ENCODE results near the gene ABRACL.
"Not testable (repeated sequence)": the region's sequence is repeated elsewhere in the genome, so short reads cannot be mapped to it uniquely, and the experiment has no call there.

ABRACL gene

GRCh38 chr6:139028658-139029469 lies at the start of gene ABRACL:
Gene ABRACL (plus strand): TSS chr6:139028745. CDS start chr6:139034161, 5,416 bp downstream.
- peak within 1 kb of the TSS; percentile 29 to 96 (median 88) for H3K27ac ChIP-seq

GRCh38 chr6:138979365-138979764 lies 49.2 kb upstream of the ABRACL start:
- no peak overlapping the region for H3K27ac ChIP-seq
- H3K4me3 ChIP-seq = no peak overlapping the region

More at GRCh38 chr6:139028658-139029469, at the start of gene ABRACL:
- H3K4me3 ChIP-seq = peak within 1 kb of the TSS; percentile 63 to 99 (median 74)

- Histone ChIP-seq H3K27ac (no peak overlapping the region), H3K4me3 (no peak overlapping the region)
These were observed 48.5 kb upstream of the ABRACL start for GRCh38 chr6:138979813-138980668.

DNA sequence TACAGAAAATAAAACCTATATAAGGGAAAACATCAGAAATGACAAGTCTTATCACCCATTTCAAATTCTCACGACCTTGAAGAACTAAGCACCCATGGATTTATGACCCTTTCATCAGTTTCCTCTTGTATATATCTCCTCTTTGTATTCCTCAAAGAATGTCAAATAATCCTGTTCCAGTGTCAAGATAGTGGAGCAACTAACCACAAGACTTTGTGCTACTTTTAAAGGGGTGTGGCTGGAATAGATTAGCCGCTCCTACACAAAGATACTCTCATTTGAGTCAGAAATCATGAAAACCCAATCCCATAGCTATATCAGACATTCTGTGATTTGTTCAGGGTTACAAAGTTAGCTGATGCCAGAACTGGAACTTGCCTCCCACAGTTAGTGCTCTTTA lies 47.1 kb upstream of the ABRACL start:
- Histone ChIP-seq H3K4me3 (no peak overlapping the region), H3K27ac (no peak overlapping the region)

- Histone ChIP-seq H3K27ac (peak overlapping the region in 15 of 21 experiments; percentile 36 to 98 (median 97)), H3K4me3 (peak overlapping the region; percentile 65 to 94 (median 85))
These were observed 42.0 kb upstream of the ABRACL start for GRCh38 chr6:138986578-138986977.

DNA sequence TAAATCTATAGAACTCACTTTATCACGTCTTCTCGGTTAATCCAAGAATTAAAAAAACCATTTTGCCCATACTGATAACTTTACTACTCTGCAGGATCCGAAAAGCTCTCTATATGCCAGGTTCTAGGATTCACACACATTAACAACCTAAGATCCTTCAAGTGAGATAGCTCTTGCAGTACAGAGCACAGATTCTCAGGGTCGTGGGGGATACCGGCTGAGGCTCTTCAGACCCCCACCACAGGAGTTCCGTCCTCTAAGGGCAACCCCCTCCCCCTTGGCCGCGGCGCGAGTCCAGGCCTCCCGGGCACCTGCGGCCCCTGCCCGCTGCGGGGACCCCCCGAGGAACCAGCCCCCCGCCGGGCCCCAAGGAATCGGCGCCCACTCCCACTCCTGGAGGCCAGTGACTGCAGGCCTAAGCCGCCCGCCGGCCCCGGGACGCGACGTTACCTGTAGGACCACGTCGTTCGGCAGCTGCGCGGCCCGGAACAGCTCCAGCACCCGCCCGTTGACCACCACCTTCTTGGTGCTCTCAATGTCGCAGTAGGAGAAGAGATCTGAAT lies 41.4 kb upstream of the ABRACL start:
- peak overlapping the region; percentile 85 to 98 (median 97) for H3K27ac ChIP-seq
- peak overlapping the region; percentile 65 to 94 (median 85) for H3K4me3 ChIP-seq

DNA sequence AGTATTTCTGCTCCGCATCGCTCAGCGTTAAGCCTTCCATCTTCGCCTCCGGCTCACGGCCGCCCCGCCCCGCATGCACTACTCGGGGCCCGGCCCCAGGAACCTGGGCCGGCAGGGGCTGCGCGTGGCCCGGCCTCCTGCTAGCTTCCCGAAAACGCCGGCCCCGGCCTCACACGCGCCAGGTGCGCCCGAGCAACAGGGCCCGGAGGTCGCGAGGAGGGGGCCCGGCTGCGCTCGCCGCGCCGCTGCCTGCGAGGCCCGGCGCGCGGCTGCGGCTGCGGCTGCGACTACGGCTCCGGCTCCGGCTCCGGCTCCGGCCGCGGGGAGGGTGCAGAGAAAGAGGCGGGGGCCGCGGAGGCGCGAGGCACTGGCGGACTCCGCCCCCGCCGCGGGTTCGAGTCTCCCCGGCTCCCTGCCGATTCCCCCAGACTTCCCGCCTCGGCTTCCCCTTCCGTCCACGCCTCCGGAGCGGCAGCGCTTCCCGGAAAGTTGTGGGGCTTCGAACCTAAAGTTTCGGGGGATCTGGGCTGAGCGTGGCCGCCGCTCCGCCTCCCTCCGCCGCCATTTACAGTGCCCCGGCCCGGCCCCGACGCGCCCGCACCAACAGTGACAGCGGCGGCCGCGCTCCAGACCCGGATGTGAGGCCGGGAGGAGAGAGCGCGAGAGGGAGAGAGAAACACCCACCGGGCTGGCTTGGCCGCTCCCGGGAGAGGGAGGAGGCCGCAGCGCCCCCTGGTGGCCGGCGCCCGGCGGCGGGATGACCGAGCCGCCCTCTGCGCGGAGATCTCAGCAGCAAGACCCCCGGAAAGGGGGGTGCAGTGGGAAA lies 40.7 kb upstream of the ABRACL start, which contains the start of gene REPS1:
Gene REPS1 (minus strand): TSS at position 611 of the 826 bp plus-strand sequence. CDS start 571 bp downstream, at position 40.
- Histone ChIP-seq H3K27ac (peak within 1 kb of the TSS; percentile 85 to 98 (median 97)), H3K4me3 (peak within 1 kb of the TSS; percentile 65 to 94 (median 85))

DNA sequence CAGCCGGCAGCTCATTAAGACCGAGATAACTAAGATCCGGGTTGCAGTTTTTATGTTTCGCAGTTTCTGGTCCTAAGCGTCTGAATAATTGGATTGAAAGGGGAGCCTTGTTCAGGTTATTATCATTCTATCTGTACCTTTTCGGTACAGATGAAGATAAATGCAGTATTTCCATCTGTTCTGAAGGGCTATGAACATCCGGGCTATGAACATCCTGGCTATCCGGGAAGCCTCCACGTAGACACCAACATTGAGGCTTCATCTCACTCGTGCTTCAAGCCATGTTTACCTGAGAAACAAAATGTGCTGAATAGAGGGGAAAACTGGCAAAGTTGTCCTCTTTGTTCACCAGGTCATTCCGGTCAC lies 40.1 kb upstream of the ABRACL start:
- Histone ChIP-seq H3K27ac (peak overlapping the region in 19 of 21 experiments; percentile 88 to 98 (median 97)), H3K4me3 (peak overlapping the region; percentile 65 to 94 (median 85))

GRCh38 chr6:138989098-138989983 lies 39.2 kb upstream of the ABRACL start:
- no peak overlapping the region for H3K4me3 ChIP-seq
- H3K27ac ChIP-seq = peak overlapping the region in 2 of 21 experiments; percentile 94 to 97

GRCh38 chr6:138991206-138991605 lies 37.3 kb upstream of the ABRACL start:
- Histone ChIP-seq H3K27ac (no peak overlapping the region), H3K4me3 (no peak overlapping the region)

- H3K27ac ChIP-seq, H3K4me3 ChIP-seq: not testable (repeated sequence)
These were observed 35.6 kb upstream of the ABRACL start for GRCh38 chr6:138992965-138993364.

DNA sequence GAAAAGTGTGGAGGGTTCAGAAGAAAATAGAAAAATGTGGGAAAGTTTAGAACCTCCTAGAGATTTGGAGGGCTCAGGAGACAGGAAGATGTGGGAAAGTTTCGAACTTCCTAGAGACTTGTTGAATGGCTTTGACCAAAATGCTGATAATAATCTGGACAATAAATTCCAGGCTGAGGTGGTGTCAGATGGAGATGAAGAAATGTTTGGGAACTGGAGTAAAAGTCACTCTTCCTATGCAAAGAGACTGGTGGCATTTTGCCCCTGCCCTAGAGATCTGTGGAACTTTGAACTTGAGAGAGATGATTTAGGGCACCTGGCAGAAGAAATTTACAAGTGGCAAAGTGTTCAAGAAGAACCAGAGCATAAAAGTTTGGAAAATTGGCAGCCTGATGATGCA lies 35.1 kb upstream of the ABRACL start:
- H3K27ac ChIP-seq, H3K4me3 ChIP-seq: not testable (repeated sequence)

DNA sequence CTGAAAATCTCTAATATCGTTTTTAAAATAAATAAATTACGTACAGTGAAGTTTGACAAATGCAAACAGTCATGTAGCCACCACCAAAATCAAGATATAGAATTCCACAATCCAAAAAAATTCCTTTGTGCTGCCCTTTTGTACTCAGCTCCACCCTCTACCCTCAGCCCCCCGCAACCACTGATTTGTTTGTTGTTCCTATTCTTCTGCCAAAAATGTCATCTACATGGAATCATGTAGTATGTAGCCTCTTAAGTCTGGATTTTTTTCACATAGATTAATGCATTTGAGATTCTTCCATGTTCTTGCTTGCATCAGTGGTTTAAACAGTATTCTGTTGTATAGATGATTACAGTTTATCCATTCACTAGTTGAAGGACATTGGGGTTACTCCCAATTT lies 32.0 kb upstream of the ABRACL start:
- Histone ChIP-seq H3K4me3 (no peak overlapping the region), H3K27ac (no peak overlapping the region)

- no peak overlapping the region for H3K4me3 ChIP-seq
- H3K27ac ChIP-seq = no peak overlapping the region
These were observed 31.4 kb upstream of the ABRACL start for GRCh38 chr6:138997136-138997535.

DNA sequence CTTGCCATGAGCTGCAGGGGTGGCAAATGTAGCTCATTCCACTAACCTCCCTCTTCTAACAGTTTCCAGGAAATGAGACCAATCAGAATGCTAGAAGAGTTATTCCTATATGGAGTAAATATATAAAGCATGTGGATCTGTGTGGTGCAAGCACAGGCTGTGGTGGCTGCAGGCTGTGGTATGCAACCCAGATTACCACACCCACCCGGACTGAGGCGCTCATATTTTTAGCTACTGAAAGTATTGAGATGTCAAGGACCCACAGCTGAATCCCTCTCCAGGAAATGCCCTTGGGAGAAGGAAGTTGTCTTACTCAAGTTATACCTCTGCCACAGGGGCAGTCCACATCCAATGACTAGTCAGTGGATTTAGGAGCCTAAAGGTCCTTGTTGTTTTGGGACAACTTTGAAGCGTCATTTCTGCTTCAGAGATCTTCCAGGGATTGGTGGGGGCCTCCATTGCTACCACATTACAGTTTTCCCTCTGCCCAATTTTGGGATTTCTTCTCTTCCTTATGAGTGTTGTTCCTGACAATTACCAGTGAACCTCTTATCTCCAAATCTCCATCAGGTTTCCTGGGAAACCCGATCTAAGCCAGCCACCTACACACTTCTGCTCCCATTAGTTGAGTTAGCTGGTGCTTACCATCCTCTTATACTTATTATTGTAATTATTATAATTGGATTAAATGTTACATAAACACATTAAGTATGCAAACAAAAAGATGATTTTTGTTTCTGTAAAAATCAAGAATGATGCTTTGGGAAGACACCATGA lies 28.4 kb upstream of the ABRACL start:
- Histone ChIP-seq H3K4me3 (no peak overlapping the region), H3K27ac (no peak overlapping the region)

DNA sequence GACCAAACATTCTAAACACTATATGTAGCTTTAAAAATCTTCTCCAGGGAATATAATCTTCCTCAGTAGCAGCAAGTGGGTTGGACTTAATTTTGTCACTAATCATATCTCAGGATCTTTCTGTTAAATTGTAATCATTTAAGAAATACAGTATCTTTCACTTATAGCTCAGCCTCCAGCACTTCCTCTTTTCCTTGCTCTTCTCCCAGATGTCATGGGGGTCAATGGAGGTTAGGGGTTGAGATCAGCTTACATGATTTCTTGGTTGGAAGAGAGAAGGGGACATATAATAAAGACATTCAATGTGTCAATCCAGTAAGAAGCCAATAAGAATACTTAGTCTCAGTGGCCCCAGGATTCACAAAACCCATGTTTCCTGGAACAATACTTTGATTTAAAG lies 24.8 kb upstream of the ABRACL start:
- Histone ChIP-seq H3K27ac (no peak overlapping the region), H3K4me3 (no peak overlapping the region)

DNA sequence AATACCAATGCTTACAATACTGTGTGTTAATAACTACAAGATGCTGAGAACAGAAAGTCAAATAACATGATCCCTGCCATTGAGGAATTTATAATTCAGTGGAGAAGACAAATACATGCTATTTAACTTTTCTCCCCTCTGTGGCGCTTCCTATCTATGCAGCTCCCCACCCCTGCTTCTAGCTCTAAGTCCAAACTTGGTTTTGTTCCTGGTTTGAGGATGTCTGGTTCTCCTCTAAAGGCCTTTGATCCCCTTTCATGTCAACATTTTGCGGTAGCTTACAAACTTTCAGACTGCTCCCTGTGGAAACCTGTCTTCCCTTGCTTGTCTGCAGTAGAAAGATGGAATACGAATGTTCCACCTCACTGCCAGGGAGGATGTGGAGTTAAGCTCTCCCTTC lies 22.1 kb upstream of the ABRACL start:
- H3K27ac ChIP-seq = no peak overlapping the region
- no peak overlapping the region for H3K4me3 ChIP-seq

DNA sequence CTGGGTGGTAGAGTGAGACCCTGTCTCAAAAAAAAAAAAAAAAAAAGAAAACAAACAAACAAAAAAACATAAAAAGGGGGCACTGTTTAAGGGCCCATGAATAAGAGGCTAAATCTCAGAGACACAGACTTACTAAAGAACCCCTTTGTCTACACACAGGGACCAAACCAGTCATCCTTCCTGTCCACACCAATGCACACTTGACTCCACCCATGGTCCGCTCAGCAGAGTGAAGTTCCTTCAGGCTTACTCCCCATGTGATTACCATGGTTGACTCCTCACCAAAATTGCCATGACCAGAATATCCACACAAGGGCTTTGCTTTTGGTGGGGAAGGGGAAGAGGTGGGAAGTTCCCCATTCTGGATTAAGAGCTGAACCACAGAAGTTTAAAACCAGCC lies 21.1 kb upstream of the ABRACL start:
- H3K27ac ChIP-seq = no peak overlapping the region
- H3K4me3 ChIP-seq = no peak overlapping the region
